SJSA1 (cell line): ENCODE measurements around the gene HSPG2. TPM values are rescaled to one million over a fixed set of nuclear protein-coding genes. Genes with fewer than 3 reads are reported as not detected.

Experiments
- DNase-seq, 2 experiments: peaks; one replicate each; pipeline ENCODE4 v3.0.0-alpha.2; 2015 to 2020; ENCODE audit warnings: low spot score in 2 of 2, low read depth in 1 of 2
- H3K27ac ChIP-seq: fragments of 250-450 bp; sonication (Bioruptor Pico); 2 replicates; pipeline ENCODE4 v1.5.1; 2020; ENCODE audit warnings: mild to moderate bottlenecking, moderate library complexity
- H3K27me3 ChIP-seq: fragments of 250-450 bp; sonication (Bioruptor Pico); replicated peaks from 2 replicates; pipeline ENCODE4 v1.5.1; 2020; ENCODE audit warnings: mild to moderate bottlenecking, moderate library complexity
- H3K36me3 ChIP-seq: fragments of 250-450 bp; sonication (Bioruptor Pico); 2 replicates; pipeline ENCODE4 v1.5.1; 2020; ENCODE audit warnings: mild to moderate bottlenecking
- H3K4me1 ChIP-seq: fragments of 250-450 bp; sonication (Bioruptor Pico); replicated peaks from 2 replicates; pipeline ENCODE4 v1.6.1; 2021; ENCODE audit warnings: mild to moderate bottlenecking
- H3K4me3 ChIP-seq: fragments of 250-450 bp; sonication (Bioruptor Pico); 2 replicates; pipeline ENCODE4 v1.5.1; 2020; ENCODE audit warnings: mild to moderate bottlenecking
- H3K9me3 ChIP-seq: fragments of 250-450 bp; sonication (Bioruptor Pico); replicated peaks from 2 replicates; pipeline ENCODE4 v1.5.1; 2020; ENCODE audit warnings: mild to moderate bottlenecking
- total RNA-seq: library from RNA; depleted of rRNA; stranded (reverse); fragments of >200 nt; shearing (Covaris generic); gene quantifications from 2 replicates; pipeline ENCODE4 v1.2.3, GENCODE V29; 2014

The HSPG2 gene
- total RNA-seq, 1 experiment from 2014 or later = 62.3 TPM

DNA sequence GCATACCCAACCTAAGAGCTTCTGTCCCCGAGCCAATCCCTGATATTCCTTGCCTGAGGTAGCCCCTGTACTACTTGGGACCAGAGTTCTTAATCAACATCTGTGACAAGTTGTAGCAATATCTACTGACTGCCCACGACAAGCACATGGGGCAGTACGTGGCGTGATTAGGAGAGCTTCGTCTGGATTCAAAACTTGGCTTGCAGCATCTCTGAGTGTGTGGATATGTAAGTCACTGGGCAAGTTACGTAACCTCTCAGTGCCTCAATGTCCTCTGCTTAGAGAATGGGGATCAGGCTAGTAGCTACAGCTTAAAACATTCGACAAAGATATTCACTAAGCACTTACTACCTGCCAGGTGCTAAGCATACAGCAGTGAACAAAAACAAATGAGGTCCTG is 5.0 kb downstream of the HSPG2 start:
- peaks cover 22% of the 10 kb centered on the region for H3K36me3 ChIP-seq
- peaks cover 79% of the 10 kb centered on the region for H3K4me1 ChIP-seq

DNA sequence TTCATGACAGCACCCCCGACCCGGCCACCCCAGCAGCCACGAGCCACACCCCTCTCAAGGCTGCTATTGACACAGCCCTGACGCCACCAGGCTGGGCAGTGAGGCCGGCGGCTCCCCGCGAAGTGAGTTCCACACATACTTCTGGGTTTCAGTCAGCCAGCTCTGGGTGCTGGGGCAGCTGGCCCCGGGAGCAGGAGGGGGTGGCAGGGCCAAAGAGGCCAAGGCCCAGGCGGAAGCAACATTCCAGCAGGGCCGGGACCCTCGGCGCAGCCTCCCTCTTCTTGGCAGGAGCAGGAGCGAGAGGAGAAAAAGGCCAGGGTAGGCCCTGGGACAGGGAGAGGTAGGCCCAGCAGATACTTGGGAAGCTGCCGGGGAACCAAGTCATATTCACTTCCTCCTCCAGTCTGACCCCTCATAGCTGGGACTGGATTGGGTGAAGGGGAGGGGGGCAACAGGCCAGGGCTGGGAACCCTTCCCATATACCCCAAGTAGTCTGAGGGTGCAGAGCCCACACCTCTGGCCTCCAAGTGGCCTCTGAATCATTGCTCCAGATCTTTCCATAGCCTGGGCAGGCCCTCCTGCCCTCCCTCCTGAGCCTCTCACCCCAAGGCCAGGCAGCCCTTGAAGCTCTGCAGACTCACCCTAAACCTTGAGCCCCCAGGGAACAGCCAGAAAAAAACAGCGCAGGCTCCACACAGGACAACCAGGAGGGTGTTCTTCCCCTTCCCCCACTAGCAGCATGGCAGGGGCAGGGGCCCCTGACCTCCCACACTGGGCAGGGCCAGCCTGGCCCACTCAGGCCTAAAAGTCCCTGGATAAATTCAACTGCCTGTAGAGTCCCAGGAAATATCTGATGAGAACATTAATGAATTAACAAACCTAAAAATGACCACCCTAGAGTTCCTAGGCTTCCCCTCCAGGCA is 5.7 kb downstream of the HSPG2 start:
- H3K36me3 ChIP-seq = peaks cover 22% of the 10 kb centered on the region

More for the DNA sequence above, 5.0 kb downstream of the HSPG2 start:
- H3K27me3 ChIP-seq = no peaks in the 10 kb centered on the region
- DNase-seq = no peak
- H3K4me3 ChIP-seq = no peak overlapping the region
- H3K27ac ChIP-seq = peak overlapping the region; percentile 94
- no peaks in the 10 kb centered on the region for H3K9me3 ChIP-seq

DNA sequence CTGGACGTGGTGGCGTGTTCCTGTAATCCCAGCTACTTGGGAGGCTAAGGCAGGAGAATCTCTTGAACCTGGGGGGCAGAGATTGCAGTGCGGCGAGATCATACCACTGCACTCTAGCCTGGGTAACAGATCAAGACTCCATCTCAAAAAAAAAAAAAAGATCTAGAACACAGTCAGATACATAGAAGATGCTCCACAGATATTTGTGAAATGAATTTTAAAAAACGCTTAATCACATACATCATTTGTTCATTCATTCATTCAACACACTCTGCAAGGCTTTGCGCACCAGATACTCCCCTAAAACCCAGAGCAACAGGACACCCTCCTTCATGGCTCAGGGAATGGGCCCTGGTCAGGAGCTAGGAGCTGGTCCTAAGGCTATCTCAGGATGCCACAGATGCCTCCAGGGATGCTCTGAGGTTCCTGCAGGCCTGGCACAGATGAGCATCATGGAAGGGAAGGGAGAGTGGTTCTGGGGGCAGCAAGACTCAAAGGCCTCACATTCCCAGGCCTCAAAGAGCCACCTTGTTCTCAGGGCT is 6.4 kb downstream of the HSPG2 start:
- Histone ChIP-seq H3K4me1 (peaks cover 84% of the 10 kb centered on the region), H3K9me3 (no peaks in the 10 kb centered on the region), H3K27ac (peak overlapping the region; percentile 94), H3K4me3 (no peak overlapping the region), H3K36me3 (peaks cover 29% of the 10 kb centered on the region), H3K27me3 (no peaks in the 10 kb centered on the region)
- DNase-seq = no peak

More for the DNA sequence above, 5.7 kb downstream of the HSPG2 start:
- DNase-seq = peak; percentile 93 to 97
- Histone ChIP-seq H3K4me3 (peak overlapping the region; percentile 16), H3K9me3 (no peaks in the 10 kb centered on the region), H3K27me3 (no peaks in the 10 kb centered on the region), H3K4me1 (peaks cover 84% of the 10 kb centered on the region), H3K27ac (peak overlapping the region; percentile 94)

DNA sequence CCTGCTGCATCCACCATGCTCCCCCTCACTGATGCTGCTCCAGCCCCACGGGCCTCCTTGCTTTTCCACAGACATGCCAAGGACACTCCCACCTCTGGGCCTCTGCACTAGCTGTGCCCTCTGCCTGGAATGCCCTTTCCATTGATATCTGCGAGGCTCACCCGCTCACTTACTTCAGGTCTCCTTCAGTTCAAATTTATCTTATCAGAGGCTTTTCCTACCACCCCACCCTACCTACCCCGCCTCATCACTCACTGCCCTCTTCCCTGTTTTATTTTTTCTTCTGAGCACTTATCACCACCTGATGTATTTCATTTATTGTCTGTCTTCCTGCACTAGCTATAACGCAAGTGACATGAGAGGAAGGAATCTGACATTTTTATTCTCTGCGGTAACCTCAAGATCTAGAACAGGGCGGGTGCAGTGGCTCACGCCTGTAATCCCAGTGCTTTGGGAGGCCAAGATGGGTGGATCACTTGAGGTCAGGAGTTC is 7.0 kb downstream of the HSPG2 start:
- Histone ChIP-seq H3K36me3 (peaks cover 28% of the 10 kb centered on the region), H3K9me3 (no peaks in the 10 kb centered on the region), H3K27me3 (no peaks in the 10 kb centered on the region), H3K4me3 (no peak overlapping the region), H3K27ac (peak overlapping the region; percentile 94), H3K4me1 (peaks cover 84% of the 10 kb centered on the region)
- DNase-seq = no peak

DNA sequence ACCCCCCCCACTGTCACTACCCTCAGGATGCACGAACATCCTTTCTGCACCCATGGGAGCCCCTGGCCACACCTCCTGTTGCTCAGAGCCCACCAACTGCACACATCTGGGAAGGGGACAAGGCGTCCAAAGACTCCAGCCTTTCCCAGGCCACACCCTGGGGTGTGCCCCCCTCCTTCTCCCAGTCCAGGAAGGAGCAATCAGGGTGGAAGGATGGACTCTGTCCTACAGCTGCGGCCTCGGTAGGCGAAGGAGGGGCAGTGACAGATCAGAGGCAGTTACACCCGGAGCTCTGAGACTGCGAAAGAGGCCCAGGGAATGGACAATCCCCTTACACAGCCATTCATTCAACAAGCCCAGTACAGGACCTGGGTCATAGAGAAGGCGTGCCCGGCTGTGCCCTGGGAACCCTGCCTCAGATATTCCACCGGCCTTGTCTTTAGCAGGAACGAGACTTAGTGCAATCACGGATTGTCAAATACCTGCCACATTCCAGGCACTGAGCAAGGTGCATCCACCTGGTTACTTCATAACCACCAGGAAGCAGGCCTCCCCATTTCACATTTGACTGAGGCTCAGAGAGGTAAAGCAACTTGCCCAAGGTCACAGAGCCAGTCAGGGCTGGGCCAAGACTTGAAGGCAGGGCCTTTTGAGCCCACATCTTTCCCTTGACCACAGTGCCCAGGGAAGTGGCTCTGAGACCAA is 9.4 kb downstream of the HSPG2 start:
- no peak overlapping the region for H3K4me3 ChIP-seq
- peak overlapping the region; percentile 44 for H3K27ac ChIP-seq
- H3K9me3 ChIP-seq = no peaks in the 10 kb centered on the region
- no peaks in the 10 kb centered on the region for H3K27me3 ChIP-seq
- H3K4me1 ChIP-seq = peaks cover 81% of the 10 kb centered on the region
- peaks cover 30% of the 10 kb centered on the region for H3K36me3 ChIP-seq
- no peak for DNase-seq

DNA sequence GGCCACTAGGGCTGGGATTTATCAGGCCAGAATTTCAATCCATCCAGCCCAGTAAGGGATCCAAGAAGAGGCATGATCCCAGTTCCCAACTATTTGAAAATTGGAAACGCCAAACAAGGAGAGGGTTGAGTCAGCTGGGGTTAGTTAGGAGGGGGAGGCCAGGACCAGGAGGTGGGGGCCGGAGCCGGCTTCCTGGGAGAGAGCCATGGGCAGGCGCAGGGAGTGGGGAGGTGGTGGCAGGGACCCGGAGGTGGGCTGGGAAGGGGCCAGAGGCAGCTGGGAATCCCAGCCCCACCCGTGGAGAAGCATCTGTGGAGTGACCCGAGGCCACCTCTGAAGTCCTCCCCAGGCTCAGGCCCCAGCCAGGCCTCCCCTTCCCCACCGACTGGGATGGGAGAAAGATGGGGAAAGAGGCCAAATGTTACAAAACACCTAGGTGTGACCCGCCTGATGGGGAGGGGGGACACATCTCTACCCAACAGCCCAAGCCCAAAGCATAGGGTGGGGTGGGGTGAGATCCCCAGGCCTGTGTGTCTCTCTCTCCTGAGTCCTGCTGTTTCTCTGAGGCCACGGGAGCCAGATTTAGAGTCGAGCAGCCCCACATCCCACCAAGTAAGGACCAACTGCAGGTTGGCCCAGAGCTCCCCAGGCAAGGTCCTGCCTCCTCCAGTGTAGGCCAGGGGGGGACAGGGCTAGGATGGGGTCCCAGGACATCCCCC is 10.1 kb downstream of the HSPG2 start:
- no peaks in the 10 kb centered on the region for H3K27me3 ChIP-seq
- DNase-seq = peak in 1 of 2 experiments; percentile 70
- peaks cover 30% of the 10 kb centered on the region for H3K36me3 ChIP-seq
- peaks cover 74% of the 10 kb centered on the region for H3K4me1 ChIP-seq
- no peak overlapping the region for H3K4me3 ChIP-seq
- peak overlapping the region; percentile 44 for H3K27ac ChIP-seq
- H3K9me3 ChIP-seq = no peaks in the 10 kb centered on the region

DNA sequence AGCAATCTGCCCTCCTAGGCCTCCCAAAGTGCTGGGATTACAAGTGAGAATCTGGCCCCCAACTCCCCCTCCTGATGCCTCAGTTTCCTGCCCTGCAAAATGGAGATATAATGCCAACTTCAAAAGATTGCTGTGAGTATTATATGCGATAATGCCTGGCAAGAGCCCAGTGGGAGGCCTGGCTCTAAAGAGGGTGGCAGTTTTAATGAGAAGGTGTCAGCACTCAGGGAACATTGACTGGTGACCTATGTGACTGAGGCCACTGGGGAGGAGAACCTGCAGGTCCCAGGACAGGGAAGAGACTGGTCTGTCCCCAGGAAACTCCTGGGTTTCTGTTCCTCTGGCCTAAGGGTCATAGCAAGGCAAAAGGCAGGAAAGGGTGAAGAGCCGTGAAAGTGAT is 11.0 kb downstream of the HSPG2 start:
- no peak for DNase-seq
- Histone ChIP-seq H3K4me1 (peaks cover 72% of the 10 kb centered on the region), H3K27ac (no peak overlapping the region), H3K27me3 (no peaks in the 10 kb centered on the region), H3K4me3 (no peak overlapping the region), H3K9me3 (no peaks in the 10 kb centered on the region), H3K36me3 (peaks cover 35% of the 10 kb centered on the region)

DNA sequence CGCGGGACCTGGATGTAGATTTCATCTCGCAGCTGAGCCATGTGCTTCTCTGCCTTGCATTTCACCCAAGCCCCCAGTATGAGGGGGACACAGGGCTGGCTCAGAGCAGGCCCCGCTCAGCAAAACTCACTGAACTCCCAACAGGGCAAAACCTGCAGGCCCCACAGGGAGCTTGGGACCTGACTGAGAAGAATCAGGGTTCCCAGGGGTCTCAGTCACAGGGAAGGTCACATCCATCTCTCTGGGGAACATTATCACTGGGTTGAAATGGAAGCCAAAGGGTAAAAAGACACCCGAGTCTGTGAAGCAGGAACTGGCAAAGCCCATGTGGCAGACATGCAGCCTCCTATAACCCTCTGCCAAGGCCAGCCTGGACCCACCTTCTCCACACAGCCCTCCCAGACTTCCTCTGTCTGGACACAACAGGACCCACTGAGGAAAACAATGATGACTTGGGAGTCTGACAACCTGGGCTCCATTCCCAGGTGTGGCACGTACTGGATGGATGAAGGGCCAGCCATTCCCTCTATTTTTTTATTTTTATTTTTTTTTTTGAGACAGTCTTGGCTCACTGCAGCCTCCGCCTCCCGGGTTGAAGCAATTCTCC is 11.7 kb downstream of the HSPG2 start:
- no peak overlapping the region for H3K4me3 ChIP-seq
- no peaks in the 10 kb centered on the region for H3K9me3 ChIP-seq
- no peaks in the 10 kb centered on the region for H3K27me3 ChIP-seq
- peak overlapping the region; percentile 59 for H3K27ac ChIP-seq
- peaks cover 31% of the 10 kb centered on the region for H3K36me3 ChIP-seq
- peaks cover 72% of the 10 kb centered on the region for H3K4me1 ChIP-seq
- DNase-seq = no peak

DNA sequence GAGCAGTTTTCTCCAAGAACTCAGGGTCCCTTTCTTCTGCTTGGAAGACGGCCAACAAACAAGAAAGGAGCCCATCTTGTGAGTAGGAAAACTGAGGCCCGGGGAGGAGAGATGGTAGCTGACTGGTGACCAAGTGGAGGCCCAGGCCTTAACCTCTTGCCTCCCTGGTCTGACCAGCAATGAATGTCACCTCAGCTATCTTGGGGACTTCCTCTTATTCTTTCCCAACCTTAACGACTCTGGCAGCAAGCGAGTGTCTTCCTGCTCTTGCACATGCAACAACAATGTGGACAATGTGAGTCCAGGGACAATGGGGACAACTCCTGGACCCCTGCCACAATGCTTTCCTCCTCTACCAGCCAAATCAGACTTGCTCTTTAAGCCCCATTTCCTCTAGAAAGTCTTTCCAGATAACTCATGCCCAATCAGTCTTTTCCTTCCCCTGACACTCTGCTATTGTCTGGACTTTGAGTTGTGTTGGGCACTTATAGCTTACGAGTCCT is 12.6 kb downstream of the HSPG2 start:
- DNase-seq = peak; percentile 71 to 80
- Histone ChIP-seq H3K9me3 (no peaks in the 10 kb centered on the region), H3K27ac (peak overlapping the region; percentile 59), H3K4me1 (peaks cover 73% of the 10 kb centered on the region), H3K36me3 (peaks cover 33% of the 10 kb centered on the region), H3K4me3 (no peak overlapping the region), H3K27me3 (no peaks in the 10 kb centered on the region)

DNA sequence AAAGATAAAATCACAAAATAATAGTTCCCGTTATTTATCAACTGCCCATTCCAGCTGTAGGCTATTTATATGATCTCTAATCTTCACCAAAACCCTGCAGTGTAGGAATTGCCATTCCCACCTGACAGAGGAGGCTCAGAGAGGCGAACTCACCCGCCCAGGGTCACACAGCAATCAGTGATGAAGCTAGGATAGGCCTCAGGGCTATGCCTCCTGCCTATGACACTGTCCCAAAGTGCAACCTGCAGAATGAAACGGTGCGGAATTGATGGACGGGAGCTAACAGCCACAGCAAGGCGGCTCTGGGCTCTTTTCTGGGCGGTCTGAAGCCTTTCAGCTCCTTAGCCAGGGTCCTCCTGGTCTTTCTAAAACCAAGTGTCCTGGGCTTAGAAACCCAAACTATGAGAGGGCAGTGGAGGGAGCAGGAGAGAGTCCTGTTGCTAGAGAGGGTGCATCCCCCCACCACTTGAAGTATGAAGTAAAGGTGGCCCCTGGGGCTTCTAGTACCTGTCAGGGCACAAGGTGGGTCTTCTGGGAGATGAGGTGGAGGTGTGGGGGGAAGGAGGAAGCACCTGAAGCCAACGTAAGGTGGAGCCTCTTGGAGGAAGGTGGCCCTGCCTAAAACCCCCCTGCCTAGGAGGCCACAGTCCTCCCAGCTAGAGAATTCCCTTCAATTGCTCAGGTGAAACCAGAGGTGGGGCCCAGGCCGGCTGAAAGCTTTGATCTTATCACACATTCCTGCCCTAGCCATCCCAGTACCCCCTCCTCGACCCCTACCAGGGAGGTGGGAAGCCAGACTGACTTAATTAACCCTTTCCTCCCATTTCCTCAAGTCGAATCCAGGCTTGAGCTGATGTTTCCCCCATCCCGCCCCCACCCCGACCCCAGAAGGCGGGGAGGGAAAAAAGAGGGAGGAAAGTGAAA is 14.8 kb downstream of the HSPG2 start:
- Histone ChIP-seq H3K27ac (no peak overlapping the region), H3K36me3 (peaks cover 47% of the 10 kb centered on the region), H3K4me1 (peaks cover 72% of the 10 kb centered on the region), H3K27me3 (no peaks in the 10 kb centered on the region), H3K4me3 (no peak overlapping the region), H3K9me3 (no peaks in the 10 kb centered on the region)
- DNase-seq = no peak

DNA sequence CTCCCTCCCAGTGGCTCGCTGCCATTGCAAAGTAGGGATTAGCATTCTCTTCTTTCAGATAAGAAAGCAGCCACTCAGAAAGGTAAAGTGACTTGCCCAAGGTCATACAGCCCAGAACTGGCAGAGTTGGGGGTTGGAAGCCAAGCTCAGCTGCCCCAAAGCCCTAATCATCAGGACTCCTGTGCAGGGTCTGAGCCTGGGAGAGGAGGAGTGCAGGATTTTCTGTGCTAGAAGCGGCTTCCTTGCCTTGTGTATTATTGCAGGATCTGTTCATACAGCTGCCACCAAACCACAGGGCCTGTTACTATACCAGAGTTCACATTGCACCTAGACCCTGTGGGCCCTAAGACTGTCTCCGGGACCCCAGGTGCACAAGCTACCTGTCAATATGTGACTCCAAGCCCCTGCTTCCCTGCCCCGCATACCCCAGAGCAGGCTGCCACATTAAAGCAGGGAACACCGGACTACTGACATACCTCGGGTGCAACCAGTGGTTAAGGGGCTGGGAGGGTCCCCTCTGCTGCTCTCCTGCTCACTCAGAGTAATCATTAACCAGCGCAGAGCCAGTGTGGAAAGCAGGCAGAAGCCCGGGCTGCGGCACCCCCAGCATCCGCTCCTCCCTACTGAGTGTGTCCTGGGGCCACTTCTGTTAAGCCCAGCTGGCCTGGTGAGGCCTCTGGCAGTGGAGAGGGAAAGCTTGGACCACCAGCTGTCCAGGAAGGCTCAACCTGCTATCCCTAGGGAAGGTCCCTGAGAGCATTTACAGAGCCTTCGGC is 15.8 kb downstream of the HSPG2 start:
- H3K9me3 ChIP-seq = no peaks in the 10 kb centered on the region
- no peak for DNase-seq
- H3K27ac ChIP-seq = peak overlapping the region; percentile 56
- no peak overlapping the region for H3K4me3 ChIP-seq
- H3K36me3 ChIP-seq = peaks cover 51% of the 10 kb centered on the region
- H3K27me3 ChIP-seq = no peaks in the 10 kb centered on the region
- H3K4me1 ChIP-seq = peaks cover 61% of the 10 kb centered on the region
